GM18951 (cell line): Measurements from ENCODE around the gene KLC3.

Experiments used
- POLR2A ChIP-seq: IDR thresholded peaks from 4 replicates; pipeline ENCODE4 v1.6.1; 2011; ENCODE audit warnings: mild to moderate bottlenecking; ENCODE audit not compliant: insufficient read length, insufficient read depth; ENCODE audit errors: extremely low read depth
- in situ Hi-C: fragments of 300-500 bp; cut with MboI; formaldehyde crosslinking; loops from one replicate; pipeline ENCODE4 v1.12.0; 2022; ENCODE audit warnings: low sequenced_read_pairs, mixed read lengths, inconsistent platforms; ENCODE audit not compliant: unreplicated experiment

KLC3 gene

GRCh38 chr19:45382426-45382825 is 41.9 kb downstream of the KLC3 start:
- TF ChIP-seq POLR2A = no peak
- in situ Hi-C loops = no loop called here

- in situ Hi-C loops = no loop called here
- no peak for TF ChIP-seq POLR2A
Measured at GRCh38 chr19:45385392-45386221, 45.1 kb downstream of the KLC3 start.

GRCh38 chr19:45391346-45391745 is 50.8 kb downstream of the KLC3 start:
- in situ Hi-C loops = no loop called here
- TF ChIP-seq POLR2A = peak; percentile 23

GRCh38 chr19:45391871-45392665 is 51.5 kb downstream of the KLC3 start:
- in situ Hi-C loops = no loop called here
- peak; percentile 1 for TF ChIP-seq POLR2A

- TF ChIP-seq POLR2A = no peak
- in situ Hi-C loops = no loop called here
Measured at GRCh38 chr19:45395821-45396617, 55.5 kb downstream of the KLC3 start.

GRCh38 chr19:45400192-45400591 is 59.6 kb downstream of the KLC3 start:
- TF ChIP-seq POLR2A = no peak
- in situ Hi-C loops = no loop called here
